Inflammatory macrophage treated with lipopolysaccharide for 4 hours (primary cell): Measurements from ENCODE around the gene NUPR1.

Source experiments
- DNase-seq: peaks from one replicate; pipeline ENCODE4 v3.0.0-alpha.2; 2020

The NUPR1 gene

DNA sequence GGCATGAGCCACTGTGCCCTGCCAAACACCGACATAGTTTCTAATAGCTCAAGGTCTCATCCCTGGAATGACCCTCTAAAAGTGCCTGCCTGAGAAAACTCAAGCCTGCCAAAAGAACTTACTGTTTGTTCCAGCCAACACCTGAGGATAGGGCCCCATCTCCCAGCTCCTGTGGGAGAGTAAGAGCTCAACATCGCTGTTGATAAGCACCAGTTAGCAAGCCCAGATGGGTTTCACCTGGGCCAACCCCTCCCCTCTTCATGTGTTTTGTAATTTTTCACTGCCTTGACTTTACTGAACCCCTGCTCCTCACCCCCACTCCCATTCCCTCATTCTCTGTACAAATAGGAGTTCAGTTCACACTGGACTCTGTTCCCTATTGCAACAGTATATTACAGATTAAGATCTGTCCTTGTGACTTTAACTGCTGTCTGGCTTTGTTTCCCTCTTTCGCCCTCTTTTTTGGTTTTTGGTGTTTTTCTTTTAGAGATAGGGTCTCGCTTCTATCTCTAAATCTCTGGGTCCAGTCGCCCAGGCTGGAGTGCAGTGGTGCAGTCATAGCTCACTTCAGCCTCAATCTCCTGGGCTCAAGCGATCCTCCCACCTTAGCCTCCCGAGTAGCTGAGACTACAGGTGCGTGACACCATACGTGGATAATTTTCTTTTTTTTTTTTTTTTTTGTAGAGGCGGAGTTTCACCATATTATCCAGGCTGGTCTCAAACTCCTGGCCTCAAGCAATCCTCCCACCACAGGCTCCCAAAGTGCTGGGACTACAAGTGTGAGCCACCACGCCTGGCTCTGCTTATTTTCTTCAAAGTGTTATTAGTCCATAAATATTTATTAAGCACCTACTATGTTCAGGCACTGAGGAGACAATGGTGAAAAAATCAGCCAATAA, 12.3 kb downstream of the NUPR1 start:
- no peak for DNase-seq

DNA sequence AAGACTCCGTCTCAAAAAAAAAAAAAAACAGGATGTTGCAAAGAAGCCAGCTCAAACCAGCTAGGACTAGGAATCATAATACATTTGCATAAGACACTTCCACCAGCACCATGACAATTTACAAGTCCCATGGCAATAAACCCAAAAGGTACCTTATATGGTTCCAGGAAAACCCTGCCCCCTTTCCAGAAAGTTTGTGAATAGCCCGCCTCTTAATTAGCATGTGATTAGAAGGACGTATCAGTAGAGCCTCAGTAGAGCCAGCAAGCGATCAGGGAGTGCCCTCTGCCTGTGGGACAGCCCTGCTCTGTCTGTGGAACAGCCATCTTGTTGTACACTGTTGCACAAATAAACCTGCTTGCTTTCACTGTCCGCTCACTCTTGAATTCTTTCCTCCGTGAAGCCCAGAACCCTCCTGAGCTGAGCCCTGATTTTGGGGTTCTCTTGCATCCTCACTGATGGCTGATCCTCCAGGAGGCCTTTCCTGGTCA, 14.0 kb downstream of the NUPR1 start:
- peak; percentile 62 for DNase-seq

DNA sequence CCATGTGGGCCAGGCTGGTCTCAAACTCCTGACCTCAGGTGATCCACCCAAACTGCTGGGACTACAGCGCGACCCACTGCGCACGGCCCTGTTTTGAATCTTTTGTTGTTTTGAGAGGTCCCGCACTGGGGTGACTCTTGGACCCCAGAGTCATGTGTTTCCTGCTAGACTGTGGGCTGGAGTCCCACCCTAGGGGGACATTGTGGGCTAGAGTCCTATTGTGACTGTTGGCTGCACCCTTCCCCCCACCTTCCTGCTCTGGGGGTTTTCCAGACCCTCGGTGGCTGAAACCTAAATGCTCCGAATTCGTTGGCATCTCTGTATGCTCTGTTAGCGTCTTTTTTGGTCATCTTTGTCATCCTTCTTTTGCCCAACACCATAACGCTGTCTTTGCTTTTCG, 16.0 kb downstream of the NUPR1 start:
- no peak for DNase-seq

DNA sequence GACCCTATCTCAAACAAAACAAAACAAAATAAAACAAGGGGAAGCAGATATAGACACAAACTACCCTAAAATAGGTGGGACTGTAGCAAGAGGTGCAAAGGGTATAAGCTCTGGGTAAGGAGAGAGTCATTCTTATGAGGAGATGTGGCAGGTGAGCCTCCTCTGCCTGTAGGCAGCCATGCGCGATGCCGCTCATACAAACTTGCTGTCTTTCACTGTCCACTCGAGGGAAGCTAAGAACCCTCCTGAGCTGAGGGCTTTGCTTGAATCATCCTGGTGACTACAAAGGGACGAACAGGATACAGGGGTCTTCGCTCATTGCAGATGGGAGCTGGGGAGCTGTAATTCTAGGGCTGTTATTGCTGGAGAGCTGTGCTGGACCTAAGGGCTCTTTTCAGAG, 17.3 kb downstream of the NUPR1 start:
- DNase-seq = no peak

DNA sequence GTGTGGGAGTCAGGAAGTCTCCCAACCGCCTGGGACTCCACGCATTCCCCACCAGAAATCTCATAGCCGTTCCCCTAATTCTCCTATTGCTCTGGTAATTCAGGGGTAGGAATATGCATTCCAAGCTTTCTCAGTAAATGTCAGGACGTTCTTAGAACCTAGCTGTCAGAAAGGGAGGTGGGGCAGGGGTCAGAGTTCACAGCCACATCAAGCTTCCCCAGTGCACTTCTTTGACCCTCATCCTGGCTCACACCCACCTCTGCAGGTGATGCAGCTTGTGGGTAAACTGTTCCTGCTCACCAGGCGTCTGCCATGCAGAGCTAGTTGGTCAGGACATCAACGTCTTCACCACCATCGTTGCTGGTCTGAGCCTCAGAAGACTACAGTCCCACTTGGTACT, 18.1 kb downstream of the NUPR1 start:
- no peak for DNase-seq

DNA sequence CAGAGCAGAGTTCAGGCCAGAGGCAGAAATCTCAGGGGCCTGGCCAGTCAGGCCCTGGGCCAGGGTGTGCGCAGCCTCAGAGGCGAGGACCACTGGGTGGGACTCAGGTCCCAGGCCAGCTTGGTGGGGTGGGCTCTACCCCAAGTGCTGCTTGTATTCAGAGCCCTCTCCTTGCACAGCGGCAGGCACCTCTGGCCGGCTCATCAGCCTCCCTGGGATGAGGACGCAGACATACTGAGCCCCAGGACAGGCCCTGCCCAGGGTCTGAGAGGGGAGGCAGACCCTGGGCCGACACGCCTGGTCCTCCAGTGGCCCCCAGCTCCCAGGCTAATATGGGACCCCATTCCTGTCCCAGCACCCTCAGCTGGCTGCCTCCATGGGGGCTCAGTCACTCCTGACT, 24.5 kb downstream of the NUPR1 start:
- DNase-seq = no peak

DNA sequence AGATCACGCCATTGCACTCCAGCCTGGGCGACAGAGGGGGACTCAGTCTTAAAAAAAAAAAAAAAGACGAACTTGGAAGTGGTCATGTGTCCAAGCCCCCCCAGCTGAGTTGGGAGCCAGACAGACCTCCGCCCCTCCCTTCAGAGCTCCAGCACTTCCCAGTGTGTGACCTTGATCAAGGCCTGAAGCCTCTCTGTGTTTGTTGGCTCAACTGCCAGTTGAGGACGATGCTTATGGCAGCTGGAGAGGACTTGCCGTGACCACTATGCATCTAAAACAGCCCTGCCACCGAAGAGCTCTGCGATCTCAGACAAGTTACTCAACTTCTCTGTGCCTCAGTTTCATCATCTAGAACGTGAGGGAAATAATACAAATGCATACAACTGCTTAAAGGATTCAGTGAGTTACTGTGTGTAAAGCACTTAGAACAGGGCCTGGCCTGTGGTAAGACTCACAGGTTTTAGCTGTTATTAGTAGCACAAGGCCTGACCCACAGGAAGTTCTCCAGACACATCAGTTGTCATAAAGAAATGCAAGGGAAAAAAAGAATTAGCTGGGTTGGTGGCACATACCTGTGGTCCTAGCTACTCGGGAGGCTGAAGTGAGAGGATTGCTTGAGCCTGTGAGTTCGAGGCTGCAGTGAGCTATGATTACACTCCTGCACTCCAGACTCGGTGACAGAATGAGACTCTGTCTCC, 25.1 kb downstream of the NUPR1 start:
- no peak for DNase-seq

DNA sequence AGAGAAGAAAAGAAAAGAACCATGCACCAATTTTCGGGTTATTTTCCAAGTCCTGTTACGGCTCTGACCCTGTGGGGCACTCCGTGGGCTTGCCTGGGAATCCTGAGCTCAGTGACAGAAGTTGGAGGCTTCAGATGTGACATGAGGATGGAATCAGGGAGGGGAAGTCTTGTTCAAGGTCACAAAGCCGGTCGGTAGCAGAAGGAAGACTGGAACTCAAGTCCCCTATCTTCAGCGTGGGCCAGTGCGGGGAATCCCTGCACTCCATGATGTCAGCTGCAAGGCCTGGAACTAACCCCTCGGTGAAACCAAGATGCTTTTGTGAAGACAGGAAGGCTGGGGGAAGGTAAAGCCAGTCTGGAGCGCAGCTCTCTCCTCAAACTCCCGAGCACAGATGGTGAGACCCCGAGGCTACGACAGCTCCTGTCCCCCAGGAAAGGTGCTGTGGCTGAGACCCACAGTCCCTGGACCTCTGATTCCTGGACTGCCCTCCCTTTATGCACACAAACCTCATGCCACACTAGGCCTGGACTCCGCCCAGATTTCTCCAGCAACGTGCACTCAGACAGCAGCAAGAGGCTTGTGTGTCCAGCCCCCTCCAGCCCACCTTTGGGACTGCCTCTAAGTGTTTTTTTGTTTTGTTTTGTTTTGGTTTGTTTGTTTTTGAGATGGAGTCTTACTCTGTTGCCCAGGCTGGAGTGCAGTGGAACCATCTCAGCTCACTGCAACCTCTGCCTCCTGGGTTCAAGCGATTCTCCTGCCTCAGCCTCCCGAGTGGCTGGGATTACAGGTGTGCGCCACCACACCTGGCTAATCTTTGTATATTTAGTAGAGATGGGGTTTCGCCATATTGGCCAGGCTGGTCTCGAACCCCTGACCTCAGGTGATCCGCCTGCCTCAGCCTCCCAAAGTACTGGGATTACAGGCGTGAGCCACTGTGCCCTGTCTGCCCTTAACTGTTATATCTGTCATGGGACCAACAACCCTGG, 26.7 kb downstream of the NUPR1 start:
- no peak for DNase-seq

DNA sequence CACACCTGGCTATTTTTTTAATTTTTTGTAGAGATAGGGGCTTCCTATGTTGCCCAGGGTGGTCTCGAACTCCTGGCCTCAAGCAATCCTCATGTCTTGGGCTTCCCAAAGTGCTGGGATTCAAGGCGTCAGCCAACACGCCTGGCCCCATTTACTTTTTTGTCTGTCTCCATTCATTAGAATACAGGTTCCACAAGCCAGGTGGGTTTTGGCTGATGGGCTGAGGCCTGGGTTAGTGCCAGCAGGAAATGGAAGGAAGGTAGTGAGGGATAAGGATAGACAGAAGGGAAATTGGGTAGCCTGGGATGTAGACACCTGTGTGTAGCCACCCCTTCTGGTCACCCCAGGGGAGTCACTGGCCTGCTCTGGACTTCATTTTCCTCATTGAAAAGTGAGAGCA, 27.7 kb downstream of the NUPR1 start:
- no peak for DNase-seq

DNA sequence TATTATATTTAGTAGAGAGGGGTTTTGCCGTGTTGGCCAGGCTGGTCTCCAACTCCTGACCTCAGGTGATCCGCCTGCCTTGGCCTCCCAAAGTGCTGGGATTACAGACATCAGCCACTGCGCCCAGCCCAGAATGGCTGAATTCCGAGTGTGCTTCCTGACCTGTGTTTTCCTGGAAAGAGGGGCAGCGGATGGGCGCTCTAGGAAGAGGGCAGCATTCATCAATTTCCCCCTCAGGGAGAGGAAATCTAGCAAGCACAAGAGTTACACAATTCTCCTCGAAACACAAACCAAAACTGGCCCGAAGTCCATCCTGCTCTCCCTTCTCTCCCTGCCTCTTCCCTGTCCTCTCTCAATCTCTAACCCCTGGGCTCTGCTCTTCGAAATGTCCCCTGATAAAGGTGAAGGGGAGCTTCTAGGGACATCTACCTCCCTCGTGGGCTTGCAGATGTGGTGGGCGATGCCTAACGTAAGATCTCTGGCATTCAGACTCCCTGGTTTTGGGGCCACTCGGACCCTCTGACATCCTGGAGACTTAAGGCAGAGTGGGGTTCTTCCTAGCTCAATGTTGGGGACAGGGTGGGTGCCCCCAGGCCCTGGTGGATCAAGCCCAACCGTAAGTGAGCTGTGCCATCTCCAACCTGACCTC, 33.2 kb downstream of the NUPR1 start:
- peak; percentile 77 for DNase-seq

DNA sequence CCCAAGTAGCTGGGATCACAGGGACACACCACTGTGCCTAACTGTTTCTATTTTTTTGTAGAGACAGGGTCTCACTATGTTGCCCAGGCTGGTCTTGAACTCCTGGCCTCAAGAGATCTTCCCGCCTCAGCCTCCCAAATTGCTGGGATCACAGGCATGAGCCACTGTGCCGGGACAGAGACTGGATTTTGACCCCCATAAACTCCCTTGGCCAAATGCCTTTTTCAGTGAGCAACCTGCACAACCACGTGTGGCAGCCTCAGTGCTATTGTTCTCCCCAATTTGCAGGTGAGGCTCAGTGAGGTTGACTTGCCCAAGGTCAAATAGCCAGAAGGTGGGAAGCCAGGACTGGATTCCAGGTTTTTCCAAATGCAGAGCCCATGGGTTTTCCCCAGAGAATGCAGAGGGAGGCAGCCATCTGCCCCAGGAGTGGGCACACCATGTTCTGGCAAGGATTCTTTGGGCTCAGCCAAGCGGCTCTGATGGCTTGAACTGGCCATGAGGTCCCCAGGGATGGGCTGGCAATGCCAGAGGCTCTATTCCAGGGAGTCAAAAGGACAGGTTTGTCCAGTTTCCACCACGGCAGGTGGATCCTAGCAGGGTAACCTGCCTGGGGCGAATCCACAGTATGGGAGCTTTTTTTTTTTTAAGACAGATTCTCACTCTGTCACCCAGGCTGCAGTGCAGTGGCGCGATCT, 33.9 kb downstream of the NUPR1 start:
- DNase-seq = no peak

DNA sequence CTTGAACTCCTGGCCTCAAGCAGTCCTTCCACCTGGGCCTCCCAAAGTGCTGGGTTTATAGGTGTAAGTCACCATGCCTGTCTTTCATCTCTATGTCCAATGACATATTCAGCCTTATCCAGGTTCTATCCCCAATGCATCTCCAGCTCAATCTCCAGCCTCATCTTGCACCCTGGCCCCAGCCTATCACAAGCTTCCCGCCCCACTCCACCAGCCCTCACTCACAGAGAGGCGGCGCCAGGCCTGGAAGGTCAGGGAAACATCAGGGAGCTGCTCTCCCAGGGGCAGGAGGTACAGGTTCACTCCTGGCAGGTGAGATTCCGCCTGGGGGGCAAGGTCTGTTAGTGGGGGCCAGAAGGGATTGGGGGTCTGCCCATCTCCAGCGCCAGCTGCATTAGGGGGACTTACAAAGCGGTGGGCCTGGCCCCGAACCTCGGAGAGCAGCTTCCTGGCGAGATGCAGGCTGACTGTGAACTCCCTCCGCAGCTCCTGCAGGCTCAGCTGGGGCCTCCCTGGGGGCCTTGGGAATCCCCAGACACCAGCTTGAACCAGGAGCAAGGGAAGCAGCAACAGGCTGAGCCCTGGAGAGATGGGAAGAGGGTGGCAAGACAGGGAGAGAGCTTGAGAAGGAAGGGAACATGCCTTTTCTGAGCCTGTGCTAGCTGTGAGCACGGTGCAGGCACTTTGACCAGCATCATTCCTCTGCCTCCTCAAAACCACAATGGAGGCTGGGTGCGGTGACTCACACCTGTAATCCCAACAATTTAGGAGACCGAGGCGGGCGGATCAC, 35.1 kb downstream of the NUPR1 start:
- no peak for DNase-seq

DNA sequence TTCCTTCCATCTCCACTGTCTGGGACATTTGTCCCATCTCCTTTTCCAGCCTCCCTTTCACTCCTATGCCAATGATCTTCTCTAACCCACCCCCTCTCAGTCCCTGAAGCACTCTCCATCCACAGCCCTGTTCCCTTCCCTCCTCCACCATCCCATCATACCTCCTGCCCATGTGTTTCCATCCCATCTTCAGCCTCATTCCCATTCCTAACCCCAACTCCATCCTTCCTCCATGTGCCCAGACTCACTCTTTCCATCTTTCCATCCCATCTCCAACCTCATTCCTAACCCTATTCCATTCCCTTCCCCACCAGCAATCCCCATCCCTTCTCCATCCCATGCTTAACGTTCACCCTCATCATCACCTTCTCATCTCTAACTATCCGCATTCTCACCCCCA, 36.5 kb downstream of the NUPR1 start:
- DNase-seq = no peak

DNA sequence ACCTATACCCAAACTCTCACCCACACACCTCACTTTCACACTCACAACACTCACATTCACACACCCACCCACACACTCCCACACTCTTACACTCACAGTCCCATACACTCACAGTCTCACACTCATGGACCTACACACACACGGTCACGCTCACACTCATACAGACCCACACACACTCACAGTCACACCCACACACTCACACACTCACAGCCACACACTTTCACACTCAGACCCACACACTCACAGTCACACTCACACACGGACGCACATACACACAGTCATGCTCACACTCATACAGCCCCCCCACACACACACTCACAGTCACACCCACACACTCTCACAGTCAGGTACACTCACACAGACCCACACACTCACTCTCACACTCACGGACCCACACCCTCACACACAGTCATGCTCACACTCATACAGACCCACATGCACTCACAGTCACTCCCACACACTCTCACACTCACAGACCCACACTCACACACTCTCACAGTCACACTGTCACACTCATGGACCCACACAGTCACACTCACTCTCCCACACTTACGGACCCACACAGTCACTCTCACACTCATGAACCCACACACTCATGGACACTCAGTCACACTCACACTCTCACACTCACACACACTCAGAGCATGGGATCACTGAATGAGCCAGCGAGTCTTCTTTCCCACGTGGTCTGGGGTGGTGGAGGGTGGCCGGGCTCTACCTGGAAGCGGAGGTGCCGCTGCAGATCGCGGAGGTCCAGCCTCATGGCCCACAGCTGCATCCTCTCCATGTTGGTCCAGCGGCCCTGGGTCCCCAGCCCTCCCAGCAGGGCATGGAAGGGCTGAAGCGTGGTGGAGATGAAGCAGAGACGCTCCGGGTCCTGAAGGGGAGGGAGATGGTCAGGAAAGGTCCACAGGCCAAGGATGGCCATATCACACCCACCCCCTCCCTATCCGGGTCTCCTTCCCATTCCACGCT, 37.2 kb downstream of the NUPR1 start:
- DNase-seq = no peak

DNA sequence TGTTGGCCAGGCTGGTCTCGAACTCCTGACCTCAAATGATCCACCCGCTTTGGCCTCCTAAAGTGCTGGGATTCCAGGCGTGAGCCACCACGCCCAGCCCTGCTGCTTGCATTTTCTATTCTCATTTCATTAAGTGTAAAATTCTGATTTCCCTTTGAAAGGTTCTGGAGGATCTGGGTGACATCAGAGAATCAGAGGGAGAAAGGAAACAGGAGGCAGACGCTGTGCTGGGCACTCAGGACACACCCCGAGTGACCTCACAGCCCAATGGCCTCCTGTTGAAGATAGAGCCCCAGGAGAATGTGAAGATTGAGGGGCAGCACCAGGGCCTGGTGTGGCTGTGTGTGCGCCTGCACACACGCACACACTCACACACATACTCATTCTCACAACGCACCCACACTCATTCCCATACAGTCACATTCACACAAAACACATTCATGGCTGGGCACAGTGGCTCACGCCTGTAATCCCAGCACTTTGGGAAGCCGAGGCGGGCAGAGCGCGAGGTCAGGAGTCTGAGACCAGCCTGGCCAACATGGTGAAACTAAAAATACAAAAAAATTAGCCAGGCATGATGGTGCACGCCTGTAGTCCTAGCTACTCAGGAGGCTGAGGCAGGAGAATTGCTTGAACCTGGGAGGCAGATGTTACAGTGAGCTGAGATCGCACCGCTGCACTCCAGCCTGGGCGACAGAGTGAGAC, 38.1 kb downstream of the NUPR1 start:
- DNase-seq = peak; percentile 90

DNA sequence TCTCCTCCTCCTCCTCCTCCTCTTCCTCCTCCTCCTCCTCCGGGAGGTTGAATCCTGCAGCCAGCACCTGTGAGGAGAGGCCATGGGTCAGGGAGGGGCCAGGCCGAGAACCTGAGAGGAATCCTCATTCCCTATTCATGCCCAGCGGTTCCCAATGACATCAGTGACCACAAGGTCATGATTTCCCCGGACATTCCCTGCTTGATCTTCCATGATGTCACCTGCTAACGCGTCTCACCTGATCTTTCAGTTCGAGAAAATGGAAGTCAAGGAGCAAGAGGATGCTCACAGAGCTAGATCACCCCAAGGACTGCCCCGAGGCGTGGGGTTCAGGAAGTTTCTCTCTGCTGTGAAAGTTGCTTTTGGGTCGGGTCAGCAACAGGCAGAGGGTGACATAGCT, 38.9 kb downstream of the NUPR1 start:
- no peak for DNase-seq

DNA sequence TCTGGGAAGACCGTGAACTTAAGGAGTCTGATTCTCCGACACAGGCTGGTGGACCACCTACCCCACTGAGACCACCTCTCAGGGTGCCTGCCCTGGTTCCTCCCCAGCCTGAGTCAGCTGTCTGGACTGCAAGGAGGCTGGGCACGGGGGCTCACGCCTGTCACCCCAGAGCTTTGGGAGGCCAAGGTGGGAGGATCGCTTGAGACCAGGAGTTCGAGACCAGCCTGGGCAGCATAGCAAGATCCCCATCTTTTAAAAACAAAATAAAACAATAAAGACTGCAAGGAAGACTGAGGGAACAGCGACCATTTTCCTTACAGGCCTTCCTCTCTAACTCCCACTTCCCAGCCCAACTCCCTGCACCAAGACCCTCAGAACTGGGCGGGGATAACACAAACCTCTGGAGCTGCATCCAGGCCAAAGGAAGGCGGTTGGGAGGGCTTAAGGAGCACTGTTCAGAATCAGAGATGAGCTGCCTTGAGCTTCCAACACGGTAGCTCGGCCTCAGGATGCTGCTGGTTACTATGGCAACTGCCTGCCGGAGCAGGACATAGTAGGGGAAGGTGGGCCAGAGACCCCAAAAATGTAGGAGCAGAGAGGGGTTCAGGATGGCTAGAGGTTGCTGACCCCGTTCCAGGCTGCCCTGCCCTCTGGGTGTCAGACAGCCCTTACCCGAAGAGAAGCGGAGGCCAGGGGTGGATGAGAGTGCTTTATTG, 40.0 kb downstream of the NUPR1 start:
- no peak for DNase-seq

DNA sequence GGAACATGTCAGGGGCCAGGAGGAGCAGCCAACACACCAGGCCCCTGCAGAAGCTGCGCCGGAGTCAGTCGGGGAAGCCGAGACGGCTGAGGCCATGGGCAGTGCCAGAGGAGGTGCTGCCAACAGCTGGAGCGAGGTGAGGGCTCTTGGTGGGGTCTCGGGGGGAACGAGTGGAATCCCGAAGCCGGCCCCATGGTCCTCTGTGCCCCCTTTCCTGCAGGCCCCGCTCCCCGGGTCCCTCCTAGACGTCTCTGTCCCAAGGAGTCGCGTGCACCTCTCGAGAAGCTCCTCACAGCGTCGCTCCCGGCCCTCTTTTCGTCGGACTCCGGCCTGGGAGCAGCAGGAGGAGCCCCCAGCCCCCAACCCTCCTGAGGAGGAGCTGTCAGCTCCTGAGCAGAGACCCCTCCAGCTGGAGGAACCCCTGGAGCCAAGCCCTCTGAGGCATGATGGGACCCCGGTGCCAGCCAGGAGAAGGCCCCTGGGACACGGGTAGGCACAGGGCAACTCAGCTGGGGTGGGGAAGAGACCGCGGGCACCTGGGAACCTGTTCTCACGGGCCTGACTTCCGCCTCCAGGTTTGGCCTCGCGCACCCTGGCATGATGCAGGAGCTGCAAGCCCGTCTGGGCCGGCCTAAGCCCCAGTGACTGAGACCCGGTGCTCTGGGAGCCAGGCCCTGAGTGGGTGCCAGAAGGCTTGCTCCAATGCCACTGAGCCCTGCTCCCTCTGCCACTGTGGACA, 40.7 kb downstream of the NUPR1 start:
- DNase-seq = no peak
